SHP77 treated with DMSO at 0.1 percent for 48 hours (cell line): ENCODE results near the gene RPIA.
"Not testable (repeated sequence)": the region's sequence is repeated elsewhere in the genome, so short reads cannot be mapped to it uniquely, and the experiment has no call there.

ENCODE experiments used
- DNase-seq: peaks from one replicate; lab custom pipeline; 2025; lab: John Stamatoyannopoulos, UW

The RPIA gene

DNA sequence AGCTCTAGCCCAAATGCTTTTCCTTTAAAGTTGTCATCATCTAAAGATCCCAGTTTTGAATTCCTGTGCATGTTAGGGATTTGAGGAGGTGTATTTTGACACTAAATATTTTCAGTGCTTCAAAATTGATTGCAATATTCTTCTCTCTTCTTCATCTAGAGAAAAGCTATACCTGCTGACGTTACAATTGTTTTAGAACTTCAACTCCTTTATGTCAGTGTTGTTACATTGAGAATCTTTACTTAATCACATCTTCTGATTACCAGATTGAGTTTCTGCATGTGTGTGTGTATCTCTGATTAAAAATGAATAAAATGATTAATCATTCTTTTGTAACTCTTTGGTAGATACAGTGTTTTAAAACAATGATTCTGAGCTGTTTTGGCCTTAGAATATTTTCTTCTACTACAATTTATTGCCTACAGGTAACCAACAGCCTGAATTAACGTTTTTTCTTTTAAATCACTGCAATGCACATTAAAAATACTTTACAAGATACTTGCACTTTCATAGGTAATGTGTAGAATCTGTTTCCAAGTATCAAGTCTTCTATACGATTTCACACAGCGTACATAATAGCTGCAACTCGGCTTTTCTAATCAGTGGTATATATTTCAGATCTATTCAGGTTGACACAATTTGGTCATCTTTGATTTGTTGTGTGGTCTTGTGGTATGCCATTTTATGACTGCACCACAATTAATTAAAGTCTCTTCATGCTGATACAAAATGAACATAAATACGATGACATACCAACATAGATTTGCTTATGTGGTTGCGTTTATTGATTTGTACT lies 82.0 kb downstream of the RPIA start:
- not testable (repeated sequence) for DNase-seq

DNA sequence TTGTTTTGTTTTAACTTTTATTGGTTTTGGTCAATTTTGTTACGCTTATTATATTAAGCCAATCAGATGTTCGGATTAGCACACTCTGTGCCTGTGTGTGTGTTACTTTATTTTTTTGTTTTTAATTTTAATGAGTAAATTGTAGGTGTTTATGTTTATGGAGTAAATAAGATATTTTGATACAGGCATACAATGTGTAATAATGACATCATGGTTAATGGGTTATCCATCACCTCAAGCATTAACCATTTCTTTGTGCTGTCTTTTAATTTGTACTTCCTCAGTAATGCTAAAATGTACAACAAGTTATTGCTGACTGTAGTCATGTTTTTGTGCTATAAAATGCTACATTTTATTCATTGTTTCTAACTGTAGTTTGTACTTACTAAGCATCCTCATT lies 97.7 kb downstream of the RPIA start:
- not testable (repeated sequence) for DNase-seq

GRCh38 chr2:88795932-88796331 lies 104.5 kb downstream of the RPIA start:
- not testable (repeated sequence) for DNase-seq

GRCh38 chr2:88796523-88796922 lies 105.0 kb downstream of the RPIA start:
- DNase-seq = not testable (repeated sequence)

GRCh38 chr2:88797164-88797563 lies 105.7 kb downstream of the RPIA start:
- not testable (repeated sequence) for DNase-seq
